ENCODE results near the gene SGMS1.

DNA sequence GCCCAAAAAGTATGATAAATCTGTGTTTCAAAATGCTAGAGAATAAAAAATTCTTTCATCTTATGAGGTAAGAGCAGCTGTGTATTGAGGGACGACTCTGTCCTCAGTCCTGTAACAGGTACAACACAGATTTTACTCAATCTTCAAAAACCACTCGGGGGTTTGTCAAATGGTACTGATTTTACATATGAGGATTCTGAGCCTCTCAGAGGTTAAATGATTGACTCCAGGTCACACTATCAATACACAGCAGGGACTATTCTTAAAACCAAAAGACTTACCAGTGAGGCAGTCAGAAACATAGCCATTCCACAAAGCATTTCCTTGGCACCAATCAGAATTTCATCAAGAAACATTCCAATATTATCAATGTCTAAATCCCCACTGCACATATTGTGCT is 95.5 kb downstream of the SGMS1 start:
- no peak for TF ChIP-seq POLR2AphosphoS5 (IDR thresholded peaks at IDR 0.05; ENCODE audit: low read depth, low read length)
- TF ChIP-seq TAF1 (IDR thresholded peaks at IDR 0.05; ENCODE audit: borderline replicate concordance, insufficient read depth, low read length) = no peak
- no peak for TF ChIP-seq FOXP2 (optimal IDR thresholded peaks at IDR 0.05; ENCODE audit: borderline replicate concordance, extremely low read depth, extremely low read length, insufficient read depth)
- TF ChIP-seq, protein P1, sequence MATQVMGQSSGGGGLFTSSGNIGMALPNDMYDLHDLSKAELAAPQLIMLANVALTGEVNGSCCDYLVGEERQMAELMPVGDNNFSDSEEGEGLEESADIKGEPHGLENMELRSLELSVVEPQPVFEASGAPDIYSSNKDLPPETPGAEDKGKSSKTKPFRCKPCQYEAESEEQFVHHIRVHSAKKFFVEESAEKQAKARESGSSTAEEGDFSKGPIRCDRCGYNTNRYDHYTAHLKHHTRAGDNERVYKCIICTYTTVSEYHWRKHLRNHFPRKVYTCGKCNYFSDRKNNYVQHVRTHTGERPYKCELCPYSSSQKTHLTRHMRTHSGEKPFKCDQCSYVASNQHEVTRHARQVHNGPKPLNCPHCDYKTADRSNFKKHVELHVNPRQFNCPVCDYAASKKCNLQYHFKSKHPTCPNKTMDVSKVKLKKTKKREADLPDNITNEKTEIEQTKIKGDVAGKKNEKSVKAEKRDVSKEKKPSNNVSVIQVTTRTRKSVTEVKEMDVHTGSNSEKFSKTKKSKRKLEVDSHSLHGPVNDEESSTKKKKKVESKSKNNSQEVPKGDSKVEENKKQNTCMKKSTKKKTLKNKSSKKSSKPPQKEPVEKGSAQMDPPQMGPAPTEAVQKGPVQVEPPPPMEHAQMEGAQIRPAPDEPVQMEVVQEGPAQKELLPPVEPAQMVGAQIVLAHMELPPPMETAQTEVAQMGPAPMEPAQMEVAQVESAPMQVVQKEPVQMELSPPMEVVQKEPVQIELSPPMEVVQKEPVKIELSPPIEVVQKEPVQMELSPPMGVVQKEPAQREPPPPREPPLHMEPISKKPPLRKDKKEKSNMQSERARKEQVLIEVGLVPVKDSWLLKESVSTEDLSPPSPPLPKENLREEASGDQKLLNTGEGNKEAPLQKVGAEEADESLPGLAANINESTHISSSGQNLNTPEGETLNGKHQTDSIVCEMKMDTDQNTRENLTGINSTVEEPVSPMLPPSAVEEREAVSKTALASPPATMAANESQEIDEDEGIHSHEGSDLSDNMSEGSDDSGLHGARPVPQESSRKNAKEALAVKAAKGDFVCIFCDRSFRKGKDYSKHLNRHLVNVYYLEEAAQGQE (IDR thresholded peaks at IDR 0.05; ENCODE audit: insufficient read depth in 1 of 2, low read depth in 2 of 2, low read length in 2 of 2) = no peak
- no peak for TF ChIP-seq SIN3A (IDR thresholded peaks at IDR 0.05; ENCODE audit: borderline replicate concordance, insufficient read depth, low read length)
